ENCODE data around the gene TMEM106B. TPM values are rescaled to one million over a fixed set of nuclear protein-coding genes. Genes with fewer than 3 reads are reported as not detected.
"Not testable (repeated sequence)": the region's sequence is repeated elsewhere in the genome, so short reads cannot be mapped to it uniquely, and the experiment has no call there.

TMEM106B gene
- 26.6 and 37.5 TPM in 2 replicates for total RNA-seq (2014; rRNA removed; shearing (Covaris generic))

DNA sequence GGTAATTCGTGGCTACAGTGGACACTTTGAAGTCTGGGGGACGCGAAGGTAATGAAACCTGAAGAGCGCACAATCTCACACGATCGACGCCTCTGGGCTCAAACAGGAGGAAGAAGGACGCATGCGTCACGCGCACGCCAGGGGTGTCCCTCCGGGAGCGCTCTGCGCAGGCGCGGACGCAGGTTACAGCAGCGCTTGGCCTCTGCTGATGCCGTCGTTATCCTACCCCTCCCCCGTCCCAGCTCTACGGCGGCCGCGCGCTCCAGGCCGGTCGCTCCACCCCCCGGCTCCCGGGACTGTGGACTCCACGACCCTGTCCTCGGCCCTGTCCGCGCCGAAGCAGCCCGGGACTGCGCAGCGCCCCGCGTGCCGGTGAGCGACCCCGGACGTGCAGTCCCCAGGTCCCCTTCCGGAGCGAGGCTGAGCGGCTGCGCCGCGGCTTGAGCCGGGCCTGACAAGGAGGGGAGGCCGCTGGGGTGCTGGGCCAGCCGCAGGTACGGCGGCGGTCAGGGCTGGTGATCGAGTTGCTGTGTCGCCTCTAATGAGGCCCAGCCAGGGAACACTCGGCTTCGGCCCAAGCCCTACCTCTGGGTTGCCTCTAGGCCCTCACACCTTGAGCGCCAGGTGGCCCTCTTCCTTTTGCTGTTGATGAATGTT, at the start of gene TMEM106B:
Gene TMEM106B (plus strand): TSS at position 241 of the 657 bp plus-strand sequence. CDS start 3,517 bp downstream, outside the sequence.
- Histone ChIP-seq H3K4me3 (ENCODE audit: insufficient read depth, low read depth, low read length) (peak within 1 kb of the TSS; percentile 89), H3K36me3 (replicated peaks; ENCODE audit: control insufficient read depth, insufficient read depth, low read length) (no peaks in the 10 kb centered on the region), H3K27me3 (ENCODE audit: control insufficient read depth, insufficient read depth, low read length) (peaks cover 3% of the 10 kb centered on the region)
- DNase-seq = peak; percentile 87

DNA sequence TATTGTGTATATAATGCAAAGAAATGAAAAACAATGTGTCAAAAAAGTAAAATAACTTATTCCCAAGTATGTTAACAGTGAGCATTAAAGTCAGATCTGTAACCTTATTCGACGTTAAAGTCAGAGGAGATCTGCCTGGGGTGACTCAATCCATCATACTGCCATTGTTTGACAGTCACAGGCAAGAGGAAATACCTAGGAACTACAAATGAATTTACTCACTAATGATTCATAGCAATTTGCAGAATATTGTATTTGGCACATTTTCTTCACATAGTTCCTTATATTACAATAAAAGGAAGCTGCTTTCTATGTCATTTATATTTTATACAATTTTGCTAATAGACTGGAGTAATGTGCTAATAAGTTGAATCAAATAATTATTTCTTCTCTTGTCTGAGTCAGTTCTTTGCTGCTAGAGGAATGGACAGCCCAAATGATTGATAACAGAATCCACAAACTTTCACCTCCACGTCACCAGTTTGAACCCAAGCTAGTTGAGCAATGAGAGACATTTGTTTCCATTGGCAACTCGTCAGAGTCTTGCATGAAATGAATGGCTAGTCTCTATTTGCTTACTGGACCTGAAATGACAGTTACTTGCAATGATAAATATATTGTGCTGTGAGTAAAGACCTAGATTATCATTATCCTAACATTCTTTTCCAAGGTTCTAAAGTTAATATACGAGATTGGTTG, 48.5 kb upstream of the TMEM106B start:
- H3K36me3 ChIP-seq (replicated peaks; ENCODE audit: control insufficient read depth, insufficient read depth, low read length) = no peaks in the 10 kb centered on the region
- H3K4me3 ChIP-seq (ENCODE audit: insufficient read depth, low read depth, low read length) = no peak overlapping the region
- no peaks in the 10 kb centered on the region; the same call in 1 of the 2 replicates for H3K27me3 ChIP-seq (ENCODE audit: control insufficient read depth, insufficient read depth, low read length)
- no peak for DNase-seq

DNA sequence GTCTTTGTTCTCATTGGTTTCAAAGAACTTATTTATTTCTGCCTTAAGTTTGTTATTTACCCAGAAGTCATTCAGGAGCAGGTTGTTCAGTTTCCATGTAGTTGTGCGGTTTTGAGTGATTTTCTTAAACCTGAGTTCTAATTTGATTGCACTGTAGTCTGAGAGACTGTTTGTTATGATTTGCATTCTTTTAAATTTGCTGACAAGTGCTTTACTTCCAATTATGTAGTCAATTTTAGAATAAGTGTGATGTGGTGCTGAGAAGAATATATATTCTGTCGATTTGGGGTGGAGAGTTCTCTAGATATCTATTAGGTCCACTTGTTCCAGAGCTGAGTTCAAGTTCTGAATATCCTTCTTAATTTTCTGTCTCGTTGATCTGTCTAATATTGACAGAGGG, 43.0 kb upstream of the TMEM106B start:
- DNase-seq; H3K4me3 ChIP-seq (ENCODE audit: insufficient read depth, low read depth, low read length); H3K27me3 ChIP-seq (ENCODE audit: control insufficient read depth, insufficient read depth, low read length); H3K36me3 ChIP-seq (replicated peaks; ENCODE audit: control insufficient read depth, insufficient read depth, low read length): not testable (repeated sequence)

DNA sequence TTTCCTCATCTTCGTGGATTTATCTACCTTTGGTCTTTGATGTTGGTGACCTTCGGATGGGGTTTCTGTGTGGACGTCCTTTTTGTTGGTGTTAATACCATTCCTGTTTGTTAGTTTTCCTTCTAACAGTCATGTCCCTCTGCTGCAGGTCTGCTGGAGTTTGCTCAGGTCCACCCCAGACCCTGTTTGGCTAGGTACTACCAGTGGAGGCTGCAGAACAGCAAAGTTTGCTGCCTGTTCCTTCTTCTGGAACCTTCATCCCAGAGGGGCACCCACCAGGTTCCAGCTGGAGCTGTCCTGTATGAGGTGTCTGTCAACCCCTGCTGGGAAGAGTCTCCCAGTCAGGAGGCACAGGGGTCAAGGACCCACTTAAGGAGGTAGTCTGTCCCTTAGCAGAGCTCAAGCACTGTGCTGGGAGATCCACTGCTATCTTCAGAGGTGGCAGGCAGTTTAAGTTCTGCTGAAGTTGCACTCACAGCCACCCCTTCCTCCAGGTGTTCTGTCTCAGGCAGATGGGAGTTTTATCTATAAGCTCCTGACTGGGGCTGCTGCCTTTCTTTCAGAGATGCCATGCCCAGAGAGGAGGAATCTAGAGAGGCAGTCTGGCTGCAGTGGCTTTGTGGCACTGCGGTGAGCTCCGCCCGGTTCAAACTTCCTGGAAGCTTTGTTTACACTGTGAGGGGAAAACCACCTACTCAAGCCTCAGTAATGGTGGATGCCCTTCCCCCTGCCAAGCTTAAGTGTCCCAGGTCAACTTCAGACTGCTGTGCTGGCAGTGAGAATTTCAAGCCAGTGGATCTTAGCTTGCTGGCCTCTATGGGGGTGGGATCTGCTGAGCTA, 40.9 kb upstream of the TMEM106B start:
- not testable (repeated sequence) for H3K36me3 ChIP-seq (replicated peaks; ENCODE audit: control insufficient read depth, insufficient read depth, low read length); H3K4me3 ChIP-seq (ENCODE audit: insufficient read depth, low read depth, low read length); DNase-seq; H3K27me3 ChIP-seq (ENCODE audit: control insufficient read depth, insufficient read depth, low read length)

DNA sequence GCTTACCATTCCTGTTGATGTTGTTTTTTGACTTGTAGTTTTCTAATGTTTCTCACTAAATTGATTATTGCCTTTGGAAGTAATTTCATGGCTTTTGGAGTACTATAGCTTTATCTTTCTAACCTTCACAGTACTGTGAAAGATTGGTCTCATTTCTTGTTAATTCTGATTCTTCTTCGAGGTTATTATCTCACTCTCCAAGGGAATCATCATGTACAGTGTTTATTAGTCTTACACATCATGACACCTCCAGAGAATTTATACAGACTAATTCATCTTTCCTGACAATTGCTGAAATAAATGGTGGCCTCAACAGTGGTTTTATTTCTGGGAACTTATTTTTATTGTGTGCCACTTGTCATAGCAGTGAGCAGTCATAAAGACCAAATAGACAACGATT, 37.4 kb upstream of the TMEM106B start:
- DNase-seq = no peak
- Histone ChIP-seq H3K4me3 (ENCODE audit: insufficient read depth, low read depth, low read length) (no peak overlapping the region), H3K27me3 (ENCODE audit: control insufficient read depth, insufficient read depth, low read length) (no peaks in the 10 kb centered on the region), H3K36me3 (replicated peaks; ENCODE audit: control insufficient read depth, insufficient read depth, low read length) (no peaks in the 10 kb centered on the region)

DNA sequence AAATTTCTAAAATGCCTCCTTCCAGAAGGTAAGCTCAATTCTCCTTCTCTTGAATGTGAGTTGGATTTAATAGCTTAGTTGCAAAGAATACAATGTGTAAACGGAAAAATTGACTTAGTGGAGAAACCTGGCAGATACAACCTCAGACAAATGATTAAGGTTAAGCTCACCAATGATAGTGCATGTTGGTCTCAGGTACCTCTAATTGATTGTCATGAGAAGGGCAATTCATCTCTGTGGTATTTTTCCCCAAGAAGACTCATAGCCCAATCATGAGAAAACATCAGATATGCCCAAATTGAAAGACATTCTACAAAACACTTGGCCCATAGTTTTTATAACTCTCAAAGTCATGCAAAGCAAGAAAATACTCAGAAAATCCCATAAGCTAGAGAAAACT, 36.2 kb upstream of the TMEM106B start:
- no peaks in the 10 kb centered on the region for H3K27me3 ChIP-seq (ENCODE audit: control insufficient read depth, insufficient read depth, low read length)
- no peak overlapping the region for H3K4me3 ChIP-seq (ENCODE audit: insufficient read depth, low read depth, low read length)
- no peaks in the 10 kb centered on the region for H3K36me3 ChIP-seq (replicated peaks; ENCODE audit: control insufficient read depth, insufficient read depth, low read length)
- DNase-seq = no peak

DNA sequence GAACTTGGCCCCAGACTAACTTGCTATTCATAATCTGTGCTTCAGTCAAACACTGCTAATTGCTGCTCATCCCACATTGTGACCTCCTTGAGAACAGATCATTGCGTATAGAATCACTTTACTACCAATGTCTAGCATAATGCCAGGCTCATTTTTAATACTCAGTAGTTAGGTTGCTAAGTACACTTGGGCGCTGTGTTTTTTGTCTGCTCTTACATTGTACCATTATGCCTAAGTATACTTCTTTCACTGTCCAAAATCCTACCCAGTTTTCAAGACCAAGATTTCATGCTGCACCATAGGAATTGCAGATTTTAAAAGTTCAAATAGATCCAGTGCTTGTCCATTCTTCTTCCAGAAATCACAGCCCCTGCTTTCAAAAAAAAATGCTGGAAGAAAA, 32.8 kb upstream of the TMEM106B start:
- H3K27me3 ChIP-seq (ENCODE audit: control insufficient read depth, insufficient read depth, low read length) = no peaks in the 10 kb centered on the region
- no peaks in the 10 kb centered on the region for H3K36me3 ChIP-seq (replicated peaks; ENCODE audit: control insufficient read depth, insufficient read depth, low read length)
- DNase-seq = no peak
- H3K4me3 ChIP-seq (ENCODE audit: insufficient read depth, low read depth, low read length) = no peak overlapping the region

DNA sequence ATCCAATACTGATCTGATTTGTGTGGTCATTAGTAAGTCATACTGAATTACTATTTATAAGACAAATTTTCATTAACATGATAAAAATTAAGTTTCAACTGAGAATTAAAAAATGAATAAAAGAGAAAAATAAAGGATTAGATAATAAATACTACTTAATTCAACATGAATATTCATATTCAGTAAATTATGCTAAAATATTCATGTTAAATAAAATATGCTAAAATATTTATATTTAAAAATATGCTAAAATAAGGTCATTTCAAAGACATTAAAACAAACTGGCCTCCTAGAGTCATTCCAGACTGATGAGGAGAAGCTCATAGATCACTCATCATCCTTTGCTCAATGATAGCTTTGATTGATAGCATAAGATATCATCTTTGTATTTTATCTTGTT, 16.7 kb upstream of the TMEM106B start:
- H3K36me3 ChIP-seq (replicated peaks; ENCODE audit: control insufficient read depth, insufficient read depth, low read length) = no peaks in the 10 kb centered on the region
- no peaks in the 10 kb centered on the region for H3K27me3 ChIP-seq (ENCODE audit: control insufficient read depth, insufficient read depth, low read length)
- H3K4me3 ChIP-seq (ENCODE audit: insufficient read depth, low read depth, low read length) = no peak overlapping the region
- DNase-seq = no peak

DNA sequence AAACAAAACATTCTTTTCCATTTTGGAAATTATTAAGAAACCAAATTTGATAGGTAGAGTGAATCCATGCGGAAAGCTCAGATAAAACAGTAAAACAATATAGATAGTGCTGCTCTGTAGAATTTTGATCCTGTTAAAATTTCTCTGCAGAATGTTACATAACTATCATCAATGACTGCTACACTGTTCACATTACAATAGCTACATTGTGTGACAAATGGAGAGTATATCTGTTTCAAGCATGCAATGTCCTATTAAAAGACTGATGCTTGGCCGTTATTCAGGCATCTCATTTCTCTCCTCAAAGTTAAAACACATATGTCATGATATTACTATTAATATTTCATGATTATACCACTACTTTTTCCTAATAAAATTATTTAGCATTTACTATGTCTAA, 14.7 kb upstream of the TMEM106B start:
- Histone ChIP-seq H3K27me3 (ENCODE audit: control insufficient read depth, insufficient read depth, low read length) (no peaks in the 10 kb centered on the region), H3K4me3 (ENCODE audit: insufficient read depth, low read depth, low read length) (no peak overlapping the region), H3K36me3 (replicated peaks; ENCODE audit: control insufficient read depth, insufficient read depth, low read length) (no peaks in the 10 kb centered on the region)
- no peak for DNase-seq

DNA sequence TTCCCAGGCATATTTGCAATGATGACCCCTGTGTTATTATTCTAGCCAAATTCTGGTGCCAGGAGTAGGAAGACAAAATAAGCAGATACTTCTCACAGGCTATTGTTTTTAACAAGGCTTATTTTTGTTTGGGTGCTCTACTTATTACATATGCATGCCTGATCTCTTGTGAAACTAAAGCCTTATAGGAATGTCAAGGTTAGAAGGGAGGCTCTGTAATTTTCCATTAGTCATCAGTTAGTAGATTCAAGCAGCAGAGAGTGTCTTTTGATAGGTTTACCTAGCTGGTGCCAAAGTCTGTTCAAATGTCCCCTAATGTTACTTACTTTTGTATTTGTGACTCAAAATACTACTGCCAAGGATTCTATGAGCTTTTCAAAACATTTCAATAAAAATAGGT, 11.7 kb upstream of the TMEM106B start:
- Histone ChIP-seq H3K4me3 (ENCODE audit: insufficient read depth, low read depth, low read length) (no peak overlapping the region), H3K27me3 (ENCODE audit: control insufficient read depth, insufficient read depth, low read length) (no peaks in the 10 kb centered on the region), H3K36me3 (replicated peaks; ENCODE audit: control insufficient read depth, insufficient read depth, low read length) (no peaks in the 10 kb centered on the region)
- DNase-seq = no peak

DNA sequence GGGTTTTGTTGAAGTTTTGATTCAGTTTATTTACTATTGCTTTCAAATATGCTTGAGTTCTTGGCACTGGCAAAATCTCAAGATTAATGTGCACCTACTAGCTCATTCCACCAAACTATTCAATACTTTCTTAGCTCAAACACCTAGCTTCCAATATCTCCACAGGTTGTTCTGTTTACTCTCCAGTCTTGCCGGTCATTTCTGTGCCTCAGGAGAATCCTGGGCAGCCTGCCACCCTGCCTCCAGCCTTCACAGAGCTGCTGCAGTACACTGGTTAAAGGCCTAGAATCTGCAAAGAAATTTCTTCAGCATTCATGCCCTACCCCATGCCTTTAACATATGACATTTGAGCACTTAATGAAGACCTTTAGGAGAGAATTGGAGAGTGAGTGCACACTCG, 4.0 kb upstream of the TMEM106B start:
- Histone ChIP-seq H3K4me3 (ENCODE audit: insufficient read depth, low read depth, low read length) (no peak overlapping the region), H3K36me3 (replicated peaks; ENCODE audit: control insufficient read depth, insufficient read depth, low read length) (no peaks in the 10 kb centered on the region), H3K27me3 (ENCODE audit: control insufficient read depth, insufficient read depth, low read length) (peaks cover 3% of the 10 kb centered on the region)
- no peak for DNase-seq

DNA sequence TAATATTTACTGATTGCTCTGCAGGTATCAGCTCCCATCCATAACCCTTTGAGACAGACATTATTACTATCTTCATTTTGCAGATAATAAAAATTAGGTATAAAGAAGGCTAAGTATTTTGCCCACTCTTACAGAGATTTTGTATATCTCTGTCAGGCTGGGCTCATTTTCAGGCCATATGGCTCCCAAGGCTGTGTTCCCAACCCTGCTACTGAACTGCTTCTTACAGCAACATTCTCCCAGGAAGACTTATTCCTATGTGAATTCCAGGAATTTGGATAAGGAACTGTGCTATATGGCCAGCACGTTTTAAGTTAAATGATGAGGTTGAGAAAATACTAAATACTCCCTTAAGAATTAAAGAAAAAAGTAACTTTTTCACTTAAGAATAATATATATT, 1.9 kb upstream of the TMEM106B start:
- Histone ChIP-seq H3K27me3 (ENCODE audit: control insufficient read depth, insufficient read depth, low read length) (peaks cover 3% of the 10 kb centered on the region), H3K36me3 (replicated peaks; ENCODE audit: control insufficient read depth, insufficient read depth, low read length) (no peaks in the 10 kb centered on the region), H3K4me3 (ENCODE audit: insufficient read depth, low read depth, low read length) (no peak overlapping the region)
- DNase-seq = no peak

DNA sequence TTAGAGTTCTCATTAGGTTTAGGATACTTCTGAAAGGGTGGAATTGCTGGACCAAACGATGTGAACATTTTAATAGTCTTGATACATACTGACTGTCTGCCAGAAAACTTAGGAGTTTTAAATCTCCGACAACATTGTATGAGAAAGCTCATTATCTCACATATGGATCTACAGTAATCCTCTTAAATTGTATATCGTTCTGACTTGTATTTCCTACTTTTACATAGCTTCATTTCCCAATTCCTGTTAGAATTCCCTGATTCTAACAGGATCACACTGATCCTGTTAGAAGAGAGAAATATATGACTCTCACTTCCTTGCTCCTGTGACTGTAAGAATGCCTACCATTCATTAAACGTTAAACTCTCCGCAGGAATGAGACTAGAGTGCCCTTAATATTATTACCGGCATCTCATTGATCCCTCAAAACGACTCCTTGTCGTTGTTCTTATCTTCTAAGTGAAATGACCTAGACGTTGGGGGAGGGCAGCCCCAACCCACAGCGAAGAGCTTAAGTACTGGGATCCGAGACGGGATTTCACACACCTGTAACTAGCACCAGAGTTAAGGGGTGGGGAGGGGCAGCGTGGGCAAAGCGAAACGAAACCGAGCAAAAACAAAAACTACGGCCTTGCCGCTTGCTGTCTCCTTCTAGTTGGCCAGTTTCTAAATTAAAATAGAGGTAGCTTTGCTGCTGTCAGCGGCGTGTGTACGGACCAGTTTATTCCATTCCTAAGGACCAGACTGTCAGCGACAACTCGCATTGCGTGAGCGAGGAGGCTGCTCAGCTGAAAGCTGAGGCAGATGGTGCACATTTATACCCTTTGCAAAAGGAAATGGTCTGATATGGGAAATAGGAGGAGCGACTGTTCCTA, 678 bp upstream of the TMEM106B start:
- Histone ChIP-seq H3K4me3 (ENCODE audit: insufficient read depth, low read depth, low read length) (peak overlapping the region; percentile 89), H3K27me3 (ENCODE audit: control insufficient read depth, insufficient read depth, low read length) (peaks cover 3% of the 10 kb centered on the region)
- DNase-seq = peak; percentile 3

More for the DNA sequence above, 678 bp upstream of the TMEM106B start:
- no peaks in the 10 kb centered on the region for H3K36me3 ChIP-seq (replicated peaks; ENCODE audit: control insufficient read depth, insufficient read depth, low read length)

Data from H7 (cell line).